RWPE2 (cell line): ENCODE measurements around the gene DOCK9.

Experiments used
- ATAC-seq: fragments of 200-7000 bp; cut with Tn5 transposase; 3 replicates; pipeline ENCODE4 v1.9.1; 2021; ENCODE audit warnings: low read depth
- DNase-seq: peaks from one replicate; pipeline ENCODE4 v3.0.0-alpha.2; 2020; ENCODE audit warnings: low spot score
- H3K27ac ChIP-seq: fragments of 450-650 bp; 2 replicates; pipeline ENCODE4 v1.5.1; 2017; ENCODE audit warnings: mild to moderate bottlenecking; ENCODE audit not compliant: poor library complexity, severe bottlenecking
- H3K27me3 ChIP-seq: fragments of 250-450 bp; sonication (Bioruptor Pico); 2 replicates; pipeline ENCODE4 v1.5.1; 2021; ENCODE audit warnings: mild to moderate bottlenecking, moderate library complexity; ENCODE audit not compliant: insufficient read depth, poor library complexity, severe bottlenecking
- H3K36me3 ChIP-seq: fragments of 250-450 bp; sonication (Bioruptor Pico); 2 replicates; pipeline ENCODE4 v1.5.1; 2020; ENCODE audit warnings: low read depth, mild to moderate bottlenecking, moderate library complexity
- H3K4me1 ChIP-seq: fragments of 250-450 bp; sonication (Bioruptor Pico); 2 replicates; pipeline ENCODE4 v1.5.1; 2021; ENCODE audit warnings: mild to moderate bottlenecking, moderate library complexity; ENCODE audit not compliant: insufficient read depth, poor library complexity, severe bottlenecking
- H3K4me3 ChIP-seq: fragments of 250-450 bp; sonication (Bioruptor Pico); 2 replicates; pipeline ENCODE4 v1.5.1; 2021; ENCODE audit warnings: mild to moderate bottlenecking, moderate library complexity; ENCODE audit not compliant: severe bottlenecking
- H3K9me3 ChIP-seq: fragments of 250-450 bp; sonication (Bioruptor Pico); 2 replicates; pipeline ENCODE4 v1.5.1; 2021; ENCODE audit warnings: mild to moderate bottlenecking, moderate library complexity; ENCODE audit not compliant: severe bottlenecking
- TF ChIP-seq, protein P1 (sequence below): fragments of 450-650 bp; IDR thresholded peaks from one replicate; pipeline ENCODE4 v1.5.1; 2017; ENCODE audit warnings: mild to moderate bottlenecking, moderate library complexity; ENCODE audit not compliant: poor library complexity, severe bottlenecking

Gene DOCK9

DNA sequence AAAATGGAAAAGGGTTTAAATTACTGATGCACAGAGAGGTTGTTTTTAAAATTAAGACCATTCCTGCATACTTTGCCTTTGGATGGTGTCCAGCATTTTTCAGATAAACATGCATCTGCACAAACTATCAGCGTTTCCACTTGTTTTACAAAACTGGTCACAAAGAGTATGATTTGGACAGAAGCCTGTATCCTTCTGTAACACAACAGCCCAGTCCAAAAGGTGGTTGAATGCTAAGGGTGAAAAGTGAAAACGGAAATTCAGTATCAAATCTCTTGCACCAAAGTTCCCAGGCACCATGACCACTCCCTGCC, 21.7 kb upstream of the DOCK9 start:
- no peaks in the 10 kb centered on the region for H3K36me3 ChIP-seq
- TF ChIP-seq, protein P1, sequence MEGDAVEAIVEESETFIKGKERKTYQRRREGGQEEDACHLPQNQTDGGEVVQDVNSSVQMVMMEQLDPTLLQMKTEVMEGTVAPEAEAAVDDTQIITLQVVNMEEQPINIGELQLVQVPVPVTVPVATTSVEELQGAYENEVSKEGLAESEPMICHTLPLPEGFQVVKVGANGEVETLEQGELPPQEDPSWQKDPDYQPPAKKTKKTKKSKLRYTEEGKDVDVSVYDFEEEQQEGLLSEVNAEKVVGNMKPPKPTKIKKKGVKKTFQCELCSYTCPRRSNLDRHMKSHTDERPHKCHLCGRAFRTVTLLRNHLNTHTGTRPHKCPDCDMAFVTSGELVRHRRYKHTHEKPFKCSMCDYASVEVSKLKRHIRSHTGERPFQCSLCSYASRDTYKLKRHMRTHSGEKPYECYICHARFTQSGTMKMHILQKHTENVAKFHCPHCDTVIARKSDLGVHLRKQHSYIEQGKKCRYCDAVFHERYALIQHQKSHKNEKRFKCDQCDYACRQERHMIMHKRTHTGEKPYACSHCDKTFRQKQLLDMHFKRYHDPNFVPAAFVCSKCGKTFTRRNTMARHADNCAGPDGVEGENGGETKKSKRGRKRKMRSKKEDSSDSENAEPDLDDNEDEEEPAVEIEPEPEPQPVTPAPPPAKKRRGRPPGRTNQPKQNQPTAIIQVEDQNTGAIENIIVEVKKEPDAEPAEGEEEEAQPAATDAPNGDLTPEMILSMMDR, result no peak
- peaks cover 32% of the 10 kb centered on the region for H3K4me1 ChIP-seq

DNA sequence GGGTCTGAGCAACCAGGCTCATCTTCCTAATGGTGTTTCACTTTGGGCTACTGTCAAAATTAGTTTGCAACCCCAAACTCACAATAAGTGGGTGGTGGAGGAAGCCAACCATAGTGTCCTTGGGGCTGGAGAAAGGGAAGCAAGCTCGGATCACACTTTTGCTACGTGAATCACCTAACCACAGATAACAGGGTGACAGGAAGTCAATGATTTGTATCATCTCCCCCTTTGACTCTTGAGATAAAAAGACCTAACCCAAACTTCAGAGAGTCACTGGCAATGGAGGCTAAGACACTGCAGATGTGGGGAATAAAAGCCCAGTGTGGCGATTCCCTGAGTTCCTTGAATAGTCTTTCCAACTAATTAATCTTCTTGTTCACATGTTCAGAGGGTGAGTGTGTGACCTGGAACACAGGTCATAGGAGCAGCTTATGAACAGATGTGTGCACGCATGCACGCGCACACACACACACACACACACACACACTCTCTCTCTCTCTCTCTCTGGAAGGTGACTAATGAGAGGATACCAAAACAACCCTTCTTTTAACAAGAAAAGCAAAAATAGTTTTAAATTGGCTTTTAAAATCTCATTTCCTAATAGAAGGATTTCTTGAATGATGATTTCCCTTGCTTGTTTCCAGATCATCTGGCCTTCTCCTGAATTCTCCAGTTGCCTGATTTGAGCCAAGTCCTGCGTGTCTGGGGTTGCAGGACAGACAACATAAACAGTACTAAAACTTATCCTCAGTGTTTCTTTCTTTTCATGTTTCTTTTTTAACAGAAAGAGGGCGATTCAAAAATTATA, 21.2 kb upstream of the DOCK9 start:
- TF ChIP-seq, protein P1, result no peak
- Histone ChIP-seq H3K27me3 (no peaks in the 10 kb centered on the region), H3K4me3 (no peak overlapping the region), H3K27ac (peak overlapping the region; percentile 92), H3K4me1 (peaks cover 33% of the 10 kb centered on the region), H3K36me3 (no peaks in the 10 kb centered on the region), H3K9me3 (no peaks in the 10 kb centered on the region)
- ATAC-seq (no peak), DNase-seq (no peak)

More for the DNA sequence above, 21.7 kb upstream of the DOCK9 start:
- H3K27ac ChIP-seq, result peak overlapping the region; percentile 92
- H3K27me3 ChIP-seq, result no peaks in the 10 kb centered on the region
- no peak for ATAC-seq
- no peak for DNase-seq
- no peak overlapping the region for H3K4me3 ChIP-seq
- no peaks in the 10 kb centered on the region for H3K9me3 ChIP-seq

DNA sequence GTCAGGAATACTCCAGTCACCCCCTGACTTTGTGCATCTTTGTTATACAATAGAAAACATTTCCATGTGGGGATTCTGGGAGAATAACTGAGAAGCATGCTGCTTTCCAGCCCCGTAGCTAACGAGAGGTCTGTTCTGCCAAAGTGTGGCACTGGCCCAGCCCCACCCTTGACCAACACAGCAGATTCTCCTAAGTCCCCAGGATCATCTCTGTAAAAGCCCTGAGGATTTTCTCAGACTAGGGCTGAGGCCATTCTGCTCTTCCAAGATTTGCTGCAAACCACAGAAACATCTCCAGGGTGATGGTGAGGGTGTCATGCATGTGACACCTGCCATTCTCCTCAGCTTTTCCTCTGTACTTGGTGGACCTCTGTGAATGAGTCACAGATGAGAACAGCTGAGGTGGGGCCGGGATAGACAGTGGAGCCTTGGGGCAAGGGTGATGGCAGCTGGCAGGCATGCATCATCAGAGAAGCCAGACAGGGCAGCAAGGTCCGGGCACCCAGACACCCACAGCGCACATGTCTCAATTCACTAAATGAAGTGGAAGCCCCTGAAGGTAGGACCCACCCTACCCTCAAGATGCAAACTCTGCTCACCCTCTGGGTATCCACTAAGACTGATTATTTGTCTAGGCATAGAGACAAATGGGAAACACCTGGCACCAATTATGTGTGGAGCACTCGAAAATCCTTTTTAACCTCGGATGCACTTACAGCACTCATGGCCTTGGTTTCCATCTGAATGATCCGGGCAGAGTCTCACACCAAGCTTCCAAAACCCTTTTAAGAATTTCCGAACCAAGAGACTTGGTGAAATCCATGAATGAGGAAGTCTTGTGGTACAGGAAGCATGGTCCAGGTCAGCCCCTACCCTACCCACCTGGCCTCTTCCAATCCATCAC, 20.1 kb upstream of the DOCK9 start:
- H3K27me3 ChIP-seq, result no peaks in the 10 kb centered on the region
- peak overlapping the region; percentile 92 for H3K27ac ChIP-seq
- TF ChIP-seq, protein P1, result no peak
- ATAC-seq (peak; percentile 90), DNase-seq (peak; percentile 81)
- H3K4me3 ChIP-seq, result no peak overlapping the region
- H3K9me3 ChIP-seq, result no peaks in the 10 kb centered on the region
- no peaks in the 10 kb centered on the region for H3K36me3 ChIP-seq
- peaks cover 37% of the 10 kb centered on the region for H3K4me1 ChIP-seq

DNA sequence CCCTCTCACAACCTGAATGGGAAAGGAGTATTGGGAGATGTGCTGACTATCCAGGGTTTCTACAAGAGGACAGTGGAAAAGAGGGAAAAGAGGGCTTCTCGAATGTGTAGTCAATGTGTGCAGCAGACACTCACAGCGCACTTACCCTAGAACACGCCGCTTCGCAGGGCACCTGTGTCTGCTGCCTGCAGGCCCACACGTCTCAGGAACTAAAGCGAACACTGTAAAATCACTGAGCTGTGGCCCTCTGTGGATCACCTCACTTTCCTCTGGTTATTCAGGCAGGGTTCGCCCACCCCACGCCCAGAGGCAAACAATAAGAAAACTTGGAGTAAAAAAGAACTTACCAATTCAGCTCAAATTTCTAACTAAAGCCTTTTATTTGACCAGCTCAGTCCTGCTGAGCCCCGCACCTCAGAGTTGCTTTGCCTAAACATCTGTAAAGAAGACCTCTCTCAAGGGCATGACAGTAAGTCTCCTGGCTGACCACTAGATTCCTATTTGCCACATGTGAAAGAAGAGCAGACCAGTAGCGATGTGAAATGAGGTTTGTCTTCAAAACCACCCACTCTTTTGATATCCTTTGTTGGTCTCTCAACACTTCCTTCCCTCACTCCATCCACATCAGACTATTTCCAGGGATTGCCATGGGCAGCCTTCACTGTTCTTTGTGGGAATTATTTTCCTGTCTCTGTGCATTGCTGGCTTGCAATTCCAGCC, 19.3 kb upstream of the DOCK9 start:
- peak overlapping the region; percentile 92 for H3K27ac ChIP-seq
- ATAC-seq (no peak), DNase-seq (no peak)
- TF ChIP-seq, protein P1, result no peak
- H3K4me3 ChIP-seq, result no peak overlapping the region
- peaks cover 45% of the 10 kb centered on the region for H3K4me1 ChIP-seq
- H3K9me3 ChIP-seq, result no peaks in the 10 kb centered on the region
- H3K36me3 ChIP-seq, result no peaks in the 10 kb centered on the region
- H3K27me3 ChIP-seq, result no peaks in the 10 kb centered on the region
